CD4-positive, alpha-beta T cell treated with Interleukin-12 subunit alpha and Interleukin-12 subunit beta, for 1 hour (primary cell): ENCODE measurements around the gene C1QTNF8.
"Not testable (repeated sequence)": the region's sequence is repeated elsewhere in the genome, so short reads cannot be mapped to it uniquely, and the experiment has no call there.

Experiments used
- DNase-seq: peaks from one replicate; pipeline ENCODE4 v3.0.0-alpha.2; 2020

The C1QTNF8 gene

GRCh38 chr16:1091992-1092552 is 4.0 kb downstream of the C1QTNF8 start:
- no peak for DNase-seq

DNA sequence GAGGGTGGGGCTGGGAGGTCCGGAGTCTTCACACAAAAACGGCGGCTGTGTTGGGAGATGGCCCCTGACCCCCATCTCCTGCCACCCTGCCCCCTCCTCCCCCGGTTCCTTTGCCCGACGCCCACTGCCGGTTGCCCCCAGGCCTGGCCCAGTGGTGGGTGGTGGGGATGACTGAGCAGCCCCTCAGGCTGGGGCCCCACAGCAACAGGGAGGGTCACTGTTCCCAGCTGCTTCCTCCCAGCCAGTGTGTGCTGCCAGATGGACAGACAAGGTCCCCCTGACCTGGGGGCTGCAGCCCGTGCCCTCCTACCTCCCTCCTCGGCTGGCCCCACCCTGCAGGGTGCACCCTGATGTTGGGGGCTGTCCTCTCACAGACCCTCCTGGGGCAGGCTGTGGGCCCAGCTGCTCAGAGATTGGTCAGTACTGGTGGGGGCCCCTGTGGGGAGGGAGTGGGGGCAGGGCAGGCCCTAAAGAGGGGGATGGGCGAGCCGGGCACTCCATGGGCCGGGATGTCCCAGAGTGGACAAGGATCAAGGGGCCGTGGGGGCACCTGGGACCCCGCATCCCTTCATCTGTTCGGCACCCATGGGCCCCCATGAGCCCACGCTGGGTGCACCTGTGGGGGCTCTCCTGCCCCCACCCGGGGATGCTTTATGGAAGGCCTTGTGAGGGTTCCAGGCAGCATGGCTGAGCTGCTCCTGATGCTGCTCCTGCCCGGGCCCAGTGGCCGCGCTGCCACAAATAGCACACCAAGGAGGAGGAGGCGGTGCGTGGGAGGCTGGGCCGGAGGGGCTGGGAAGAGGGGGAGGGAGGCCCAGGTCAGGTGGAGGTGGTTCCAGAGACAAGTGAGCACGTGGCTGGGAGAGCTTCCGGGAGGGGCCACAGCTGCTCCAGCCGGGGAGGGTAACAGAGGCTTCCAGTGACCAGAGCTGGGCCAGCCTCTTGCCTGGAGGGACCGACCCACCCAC is 5.1 kb downstream of the C1QTNF8 start:
- no peak for DNase-seq

DNA sequence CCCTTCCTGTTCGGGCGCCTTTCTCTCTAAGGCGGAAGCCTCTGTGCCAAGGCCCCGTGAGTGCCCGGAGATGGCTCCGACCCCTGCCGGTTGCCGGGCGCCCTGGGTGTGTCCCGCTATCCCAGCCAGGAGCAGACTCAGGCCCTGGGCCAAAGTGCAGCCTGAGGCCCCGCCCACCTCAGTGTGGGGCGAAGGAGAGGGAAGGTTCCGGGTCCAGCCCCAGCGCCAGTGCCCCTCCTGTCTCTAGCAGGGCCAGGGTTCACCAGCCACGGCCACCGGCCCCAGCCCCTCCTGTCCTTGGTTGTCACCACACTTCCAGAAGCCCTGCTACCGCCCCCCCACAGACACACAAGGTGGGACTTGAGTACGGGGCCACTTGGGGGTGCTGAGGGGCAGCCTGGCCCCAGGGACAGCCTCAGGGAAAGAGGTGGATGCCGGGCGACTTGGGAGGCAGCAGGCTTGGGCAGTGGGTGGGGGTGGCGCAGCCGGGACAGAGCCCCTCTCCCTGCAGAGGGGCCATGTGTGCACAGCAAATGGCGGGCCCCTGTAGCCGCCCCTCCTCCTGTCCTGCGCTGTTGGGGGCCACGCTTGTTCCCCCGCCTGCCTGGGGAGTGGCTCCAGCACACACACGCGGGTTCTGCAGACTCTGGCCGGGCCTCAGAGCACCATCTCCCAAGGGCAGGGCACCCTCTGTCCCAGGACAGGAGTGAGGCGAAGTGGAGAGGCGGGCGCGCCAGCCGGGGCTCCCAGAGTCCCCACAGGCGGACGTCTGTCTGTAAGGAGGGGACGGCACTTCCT is 6.0 kb downstream of the C1QTNF8 start:
- DNase-seq: no peak

DNA sequence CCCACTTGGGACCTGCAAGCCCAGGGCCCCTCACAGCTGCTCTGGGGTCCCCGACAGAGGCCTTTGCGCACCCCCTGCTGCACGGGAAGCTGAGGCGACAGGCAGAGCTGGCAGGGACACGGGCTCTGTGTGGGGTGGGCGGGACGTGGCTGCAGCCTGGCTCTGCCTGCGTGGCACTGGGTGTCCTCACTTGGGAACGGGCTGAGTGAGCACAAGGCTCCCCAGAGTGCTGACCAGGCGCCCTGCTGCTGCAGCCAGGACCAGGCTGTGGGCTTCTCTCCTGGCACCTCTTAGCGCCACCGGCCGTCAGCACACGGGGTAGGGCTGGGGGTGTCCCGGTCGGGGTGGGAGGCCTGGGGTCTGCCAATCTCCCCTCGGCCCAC is 6.6 kb downstream of the C1QTNF8 start:
- DNase-seq: no peak

DNA sequence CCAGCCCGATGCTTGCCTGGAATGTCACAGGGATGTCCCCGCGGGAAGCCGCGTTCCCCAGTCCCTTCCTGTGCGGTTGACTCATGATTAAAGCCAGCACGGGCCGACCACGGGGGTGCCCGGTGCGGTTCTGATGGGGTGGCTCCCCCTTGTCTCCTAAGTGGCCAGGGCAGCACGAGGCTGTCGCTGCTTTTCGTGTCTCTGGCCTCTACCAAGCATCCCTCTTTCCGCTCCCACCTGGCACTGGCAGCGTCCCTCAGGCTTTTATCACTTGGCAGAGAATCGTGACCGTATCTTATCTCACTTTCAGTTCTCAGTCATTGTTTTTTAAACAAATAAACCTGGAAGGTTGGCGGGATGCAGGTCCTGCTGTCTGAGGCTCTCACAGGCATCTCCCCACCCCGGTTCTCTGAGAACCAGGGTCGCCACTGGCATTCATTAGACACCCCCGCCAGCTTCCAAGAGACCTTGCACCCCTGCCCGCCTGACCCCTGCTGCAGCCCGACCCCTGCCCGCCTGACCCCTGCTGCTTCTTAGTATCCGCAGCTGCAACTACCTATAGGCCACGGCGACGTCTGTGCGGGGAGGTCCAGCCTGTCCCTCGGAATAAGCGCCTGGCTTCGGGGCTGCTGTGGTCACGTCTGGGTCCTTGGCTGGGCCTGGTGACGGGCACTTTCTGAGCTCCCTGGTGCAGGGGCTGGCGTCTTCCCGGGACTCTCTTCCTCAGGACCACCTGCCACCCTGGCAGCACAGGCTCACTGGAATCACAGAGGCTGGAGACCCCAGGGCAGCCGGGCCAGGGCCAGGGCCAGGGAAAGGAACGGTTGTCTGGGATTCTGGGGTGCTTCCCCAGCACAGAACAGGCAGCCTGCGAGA is 7.5 kb downstream of the C1QTNF8 start:
- DNase-seq: no peak

DNA sequence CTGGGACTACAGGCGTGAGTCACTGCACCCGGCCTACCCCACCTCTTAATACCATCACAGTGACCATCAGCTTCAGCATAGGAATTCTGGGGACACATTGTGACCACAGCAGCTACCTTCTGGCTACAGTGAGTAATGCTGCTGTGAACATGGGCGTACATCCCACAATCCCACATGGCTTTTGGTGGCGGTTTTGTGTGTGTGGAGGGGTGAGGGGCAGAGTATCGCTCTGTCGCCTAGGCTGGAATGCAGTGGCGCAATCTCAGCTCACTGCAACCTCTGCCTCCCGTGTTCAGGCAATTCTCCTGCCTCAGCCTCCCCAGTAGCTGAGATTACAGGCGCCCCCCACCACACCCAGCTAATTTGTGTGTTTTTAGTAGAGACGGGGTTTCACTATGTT is 9.6 kb downstream of the C1QTNF8 start:
- not testable (repeated sequence) for DNase-seq

- DNase-seq: no peak
Measured at GRCh38 chr16:1084971-1085370, 11.1 kb downstream of the C1QTNF8 start.

DNA sequence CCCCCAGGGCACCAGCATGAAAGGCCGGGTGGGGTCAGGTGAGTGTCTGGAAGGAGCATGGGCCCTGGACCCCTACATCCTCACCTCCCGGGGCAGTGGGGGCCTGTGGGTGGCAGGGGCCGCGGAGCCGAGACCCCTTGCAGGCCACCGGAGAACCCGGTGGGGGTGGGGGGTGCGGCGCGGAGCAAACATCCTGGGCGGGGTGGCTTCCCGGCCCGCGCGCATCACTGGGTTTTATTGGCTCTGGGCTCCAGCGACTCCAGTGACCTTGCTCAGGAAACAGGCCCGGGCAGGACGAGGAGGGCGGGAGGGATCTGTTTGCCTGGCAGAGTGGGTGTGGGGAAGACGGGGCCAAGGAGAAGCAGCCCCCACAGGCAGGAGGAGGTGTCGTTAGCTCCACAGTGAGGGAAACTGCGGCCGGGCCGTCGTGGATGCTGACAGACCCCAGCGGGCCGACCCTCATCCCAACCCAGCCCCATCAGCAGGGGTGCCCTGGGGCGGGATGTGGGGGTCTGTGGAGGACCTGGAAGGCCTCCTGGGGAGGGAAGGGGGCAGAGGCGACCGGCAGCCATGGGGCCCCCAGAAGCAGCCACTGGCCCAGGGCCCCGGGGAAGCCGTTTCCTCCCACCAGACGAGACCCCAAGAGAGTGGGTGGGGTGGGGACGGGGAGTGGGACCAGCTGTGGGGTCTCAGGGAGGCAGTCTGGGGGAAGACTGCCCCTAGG is 12.9 kb downstream of the C1QTNF8 start:
- DNase-seq: no peak

GRCh38 chr16:1082266-1082951 is 13.6 kb downstream of the C1QTNF8 start:
- DNase-seq: no peak

- no peak for DNase-seq
Measured at GRCh38 chr16:1081734-1082265, 14.2 kb downstream of the C1QTNF8 start.

DNA sequence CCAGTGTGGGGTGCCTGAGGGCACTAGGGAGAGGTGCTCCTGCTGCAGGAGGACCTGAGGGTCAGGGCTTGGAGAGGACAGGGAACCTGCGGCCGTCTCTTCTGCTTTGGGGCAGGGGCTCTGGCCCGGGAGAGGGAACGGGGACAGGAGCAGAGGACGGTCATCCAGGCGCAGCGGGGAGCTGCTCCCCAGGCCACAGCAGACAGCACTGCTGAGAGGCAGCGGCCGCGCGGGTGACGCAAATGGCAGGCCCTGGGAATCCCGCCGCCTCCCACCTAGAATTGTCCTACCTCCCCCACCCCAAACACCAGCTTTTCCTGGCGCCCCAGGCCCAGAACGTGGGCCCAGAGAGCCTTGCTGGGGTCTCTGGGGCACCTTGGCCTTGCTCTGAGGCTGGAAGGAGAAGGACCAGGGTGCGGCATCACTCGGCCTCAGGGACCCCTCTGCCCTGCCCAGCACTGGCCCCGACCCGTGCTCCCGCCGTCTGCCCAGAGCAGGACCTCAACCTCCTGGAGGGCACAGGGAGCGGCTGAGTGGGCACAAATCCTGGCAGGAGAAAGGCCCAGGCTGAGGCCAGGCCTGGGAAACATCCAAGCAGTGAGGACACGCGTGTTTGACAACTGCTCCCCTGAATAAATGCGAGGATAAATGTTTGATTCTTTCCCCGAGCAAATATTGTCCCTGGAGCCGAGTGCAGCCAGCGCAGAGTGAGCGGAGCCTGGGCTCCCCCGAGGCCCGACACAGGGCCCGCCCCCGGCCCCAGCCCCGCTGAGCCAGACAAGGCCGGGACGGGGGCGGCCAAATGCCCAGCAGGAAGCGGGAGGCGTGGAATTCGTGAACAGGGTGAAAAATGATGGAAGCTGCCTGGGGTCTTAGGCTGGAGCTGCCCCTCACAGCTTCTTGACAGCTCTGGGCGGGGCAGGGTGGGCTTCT is 15.0 kb downstream of the C1QTNF8 start:
- no peak for DNase-seq

DNA sequence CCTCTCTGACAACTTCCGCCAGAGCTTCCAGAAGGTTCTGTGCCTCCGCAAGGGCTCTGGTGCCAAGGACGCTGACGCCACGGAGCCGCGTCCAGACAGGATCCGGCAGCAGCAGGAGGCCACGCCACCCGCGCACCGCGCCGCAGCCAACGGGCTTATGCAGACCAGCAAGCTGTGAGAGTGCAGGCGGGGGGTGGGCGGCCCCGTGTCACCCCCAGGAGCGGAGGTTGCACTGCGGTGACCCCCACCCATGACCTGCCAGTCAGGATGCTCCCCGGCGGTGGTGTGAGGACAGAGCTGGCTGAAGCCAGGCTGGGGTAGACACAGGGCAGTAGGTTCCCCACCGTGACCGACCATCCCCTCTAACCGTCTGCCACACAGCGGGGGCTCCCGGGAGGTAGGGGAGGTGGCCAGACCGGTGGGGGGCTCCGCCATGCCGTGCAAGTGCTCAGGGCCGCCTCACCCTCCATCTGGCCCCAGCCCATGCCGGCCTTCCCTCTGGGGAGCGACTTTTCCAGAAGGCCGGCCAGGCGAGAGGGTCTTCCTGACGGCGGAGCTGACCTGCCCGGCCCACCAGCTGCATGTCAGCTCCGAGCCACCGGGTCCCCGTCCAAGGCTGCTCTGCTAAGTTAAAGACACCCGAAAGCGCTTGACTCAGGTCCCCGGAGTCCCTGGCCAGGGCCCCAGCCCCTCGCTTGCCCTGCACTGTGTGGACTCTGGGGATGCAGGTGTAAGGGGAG is 16.1 kb downstream of the C1QTNF8 start:
- no peak for DNase-seq

GRCh38 chr16:1079341-1079740 is 16.7 kb downstream of the C1QTNF8 start:
- no peak for DNase-seq

GRCh38 chr16:1078579-1079021 is 17.4 kb downstream of the C1QTNF8 start:
- DNase-seq: no peak

DNA sequence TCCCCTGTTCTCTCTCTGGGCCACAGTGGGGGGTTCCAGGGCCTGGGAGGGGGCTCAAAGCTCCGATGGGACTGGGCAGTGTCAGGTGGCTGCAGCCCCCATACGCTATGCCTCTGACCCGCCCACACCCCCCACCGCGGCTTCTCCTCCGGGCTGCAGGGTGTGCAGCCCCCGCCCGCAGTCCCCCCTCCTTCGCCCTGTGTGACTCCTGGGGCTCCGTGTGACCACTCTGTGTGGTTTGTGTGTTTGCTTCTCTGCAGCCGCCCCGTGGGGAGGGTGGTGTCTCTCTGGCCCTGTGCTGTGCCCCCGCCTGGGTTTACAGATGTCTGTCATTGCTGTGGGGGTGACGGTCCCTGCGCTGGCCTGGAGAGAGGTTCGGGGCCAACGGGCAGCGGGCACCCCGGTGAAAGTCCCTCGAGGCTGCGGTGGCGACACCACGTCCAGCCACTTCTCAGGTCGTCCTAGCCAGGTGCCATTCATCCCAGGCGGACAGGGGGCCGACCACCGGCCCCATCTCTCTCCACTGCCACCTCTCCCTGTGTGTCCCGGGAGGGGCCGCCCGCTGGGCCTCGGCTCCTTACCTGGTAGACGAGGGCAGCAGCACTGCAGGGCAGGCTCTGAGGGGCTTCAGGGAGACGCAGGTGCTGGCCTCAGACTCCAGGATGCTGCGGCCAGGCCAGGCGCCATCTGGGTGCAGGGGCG is 18.0 kb downstream of the C1QTNF8 start:
- DNase-seq: no peak

DNA sequence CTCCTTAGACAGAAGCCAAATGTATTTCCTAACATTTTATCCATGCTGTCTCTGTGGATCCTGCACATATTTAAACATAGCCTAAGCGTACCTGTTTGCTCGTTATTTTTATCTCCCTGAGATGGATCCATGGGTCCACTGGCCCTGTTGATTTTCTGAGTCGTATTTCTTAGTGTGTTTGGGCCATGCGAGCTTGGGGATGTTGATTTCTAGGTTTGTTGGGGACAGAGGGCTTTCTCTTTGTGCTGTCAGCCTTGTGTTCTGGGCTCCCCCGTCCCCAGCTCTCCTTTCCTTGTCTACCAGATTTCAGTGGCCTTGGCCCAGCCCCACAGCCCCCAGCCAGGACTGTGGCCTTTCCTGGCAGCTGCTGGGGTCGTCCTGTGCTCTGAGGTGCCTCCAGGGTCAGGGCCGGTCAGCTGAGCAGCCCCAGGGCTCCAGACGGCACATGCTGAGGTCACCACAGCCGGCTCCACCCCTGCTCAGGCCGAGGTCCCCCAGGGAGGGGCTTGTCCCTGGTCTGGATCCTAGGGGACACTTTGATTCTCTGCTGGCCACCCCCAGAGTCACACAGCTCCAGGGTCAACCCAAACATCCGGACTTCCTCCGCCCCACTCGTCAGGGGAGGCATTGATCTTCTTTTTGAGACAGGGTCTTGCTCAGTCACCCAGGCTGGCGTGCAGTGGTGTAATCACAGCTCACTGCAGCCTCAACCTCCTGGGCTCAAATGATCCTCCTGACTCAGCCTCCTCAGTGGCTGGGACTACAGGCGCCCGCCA is 19.1 kb downstream of the C1QTNF8 start:
- no peak for DNase-seq

- no peak for DNase-seq
Measured at GRCh38 chr16:1075546-1075945, 20.5 kb downstream of the C1QTNF8 start.

- DNase-seq: no peak
Measured at GRCh38 chr16:1074379-1074649, 21.7 kb downstream of the C1QTNF8 start.
